BE2C (cell line): ENCODE results near the gene NDUFA6.

ENCODE experiments used
- DNase-seq: peaks from one replicate; pipeline ENCODE4 v3.0.0-alpha.2; 2020
- H3K27me3 ChIP-seq: fragments of 250-450 bp; sonication (Bioruptor Pico); 2 replicates; pipeline ENCODE4 v1.5.1; 2020; ENCODE audit warnings: mild to moderate bottlenecking
- H3K36me3 ChIP-seq: fragments of 250-450 bp; sonication (Bioruptor Pico); 2 replicates; pipeline ENCODE4 v1.5.1; 2020; ENCODE audit warnings: mild to moderate bottlenecking
- H3K4me1 ChIP-seq: fragments of 250-450 bp; sonication (Bioruptor Pico); 2 replicates; pipeline ENCODE4 v1.5.1; 2020
- H3K4me3 ChIP-seq: 2 replicates; pipeline ENCODE4 v1.5.1; 2011; ENCODE audit warnings: low read depth, low read length
- H3K9me3 ChIP-seq: fragments of 250-450 bp; sonication (Bioruptor Pico); 2 replicates; pipeline ENCODE4 v1.5.1; 2020
- TF ChIP-seq, protein P1 (sequence below): IDR thresholded peaks from 2 replicates; pipeline ENCODE4 v1.5.1; 2012; ENCODE audit warnings: mild to moderate bottlenecking, low read depth, low read length

Gene NDUFA6

DNA sequence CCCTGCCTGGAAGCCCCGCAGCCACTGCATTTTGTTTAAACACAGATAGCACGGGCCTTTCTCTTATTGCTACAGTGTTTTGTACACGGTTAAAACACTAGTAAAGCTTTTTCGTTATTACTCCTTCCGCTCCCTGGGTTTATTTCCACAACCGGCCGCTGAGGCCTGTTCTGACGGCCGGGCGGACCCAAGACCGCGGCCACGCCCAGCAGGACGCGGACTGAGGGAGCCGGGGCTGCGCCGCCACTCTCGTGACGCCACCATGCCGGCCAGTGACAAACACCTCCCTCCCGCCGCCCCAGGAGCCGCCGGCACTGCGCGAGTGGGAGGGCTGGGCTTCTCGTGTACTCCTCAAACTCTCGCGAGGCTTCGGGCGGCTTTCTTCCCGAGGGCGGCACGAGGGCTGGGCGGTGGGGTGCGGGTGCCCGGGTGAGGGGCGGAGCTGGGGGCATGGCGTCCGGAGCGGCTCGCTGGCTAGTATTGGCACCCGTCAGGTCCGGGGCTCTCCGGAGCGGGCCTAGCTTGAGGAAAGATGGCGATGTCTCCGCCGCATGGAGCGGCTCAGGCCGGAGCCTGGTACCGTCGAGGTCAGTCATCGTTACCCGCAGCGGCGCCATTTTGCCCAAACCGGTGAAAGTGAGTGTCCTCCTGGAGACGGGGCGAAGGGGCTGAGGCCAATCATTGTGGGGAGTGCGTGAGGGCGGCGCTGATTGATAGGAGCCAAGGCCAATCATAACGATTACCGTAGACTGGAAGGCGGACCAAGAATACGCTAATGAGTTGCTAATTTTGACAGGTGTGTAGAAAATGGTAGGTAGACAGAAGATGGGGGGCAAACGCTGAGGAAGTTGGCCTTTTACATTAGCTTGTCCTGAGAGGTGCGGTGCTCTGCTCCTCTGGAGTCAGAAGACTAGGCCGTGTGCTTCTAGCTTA lies 11.0 kb downstream of the NDUFA6 start, which contains the start of gene SMDT1:
TSS of gene SMDT1 (plus strand) at position 382 of the 933 bp plus-strand sequence. CDS start at position 451, 69 bp downstream.
- Histone ChIP-seq H3K4me1 (peaks cover 6% of the 10 kb centered on the region), H3K36me3 (peaks cover 30% of the 10 kb centered on the region), H3K4me3 (peak within 1 kb of the TSS; percentile 89), H3K27me3 (no peaks in the 10 kb centered on the region), H3K9me3 (no peaks in the 10 kb centered on the region)
- peak; percentile 99 for DNase-seq
- TF ChIP-seq, protein P1, sequence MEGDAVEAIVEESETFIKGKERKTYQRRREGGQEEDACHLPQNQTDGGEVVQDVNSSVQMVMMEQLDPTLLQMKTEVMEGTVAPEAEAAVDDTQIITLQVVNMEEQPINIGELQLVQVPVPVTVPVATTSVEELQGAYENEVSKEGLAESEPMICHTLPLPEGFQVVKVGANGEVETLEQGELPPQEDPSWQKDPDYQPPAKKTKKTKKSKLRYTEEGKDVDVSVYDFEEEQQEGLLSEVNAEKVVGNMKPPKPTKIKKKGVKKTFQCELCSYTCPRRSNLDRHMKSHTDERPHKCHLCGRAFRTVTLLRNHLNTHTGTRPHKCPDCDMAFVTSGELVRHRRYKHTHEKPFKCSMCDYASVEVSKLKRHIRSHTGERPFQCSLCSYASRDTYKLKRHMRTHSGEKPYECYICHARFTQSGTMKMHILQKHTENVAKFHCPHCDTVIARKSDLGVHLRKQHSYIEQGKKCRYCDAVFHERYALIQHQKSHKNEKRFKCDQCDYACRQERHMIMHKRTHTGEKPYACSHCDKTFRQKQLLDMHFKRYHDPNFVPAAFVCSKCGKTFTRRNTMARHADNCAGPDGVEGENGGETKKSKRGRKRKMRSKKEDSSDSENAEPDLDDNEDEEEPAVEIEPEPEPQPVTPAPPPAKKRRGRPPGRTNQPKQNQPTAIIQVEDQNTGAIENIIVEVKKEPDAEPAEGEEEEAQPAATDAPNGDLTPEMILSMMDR = no peak

GRCh38 chr22:42078469-42079318 lies 11.9 kb downstream of the NDUFA6 start:
- Histone ChIP-seq H3K27me3 (no peaks in the 10 kb centered on the region), H3K9me3 (no peaks in the 10 kb centered on the region), H3K36me3 (peaks cover 22% of the 10 kb centered on the region), H3K4me1 (peaks cover 6% of the 10 kb centered on the region), H3K4me3 (peak overlapping the region; percentile 89)
- TF ChIP-seq, protein P1 = no peak
- no peak for DNase-seq

GRCh38 chr22:42077486-42078125 lies 13.0 kb downstream of the NDUFA6 start:
- DNase-seq = no peak
- Histone ChIP-seq H3K4me3 (no peak overlapping the region), H3K27me3 (no peaks in the 10 kb centered on the region), H3K36me3 (peaks cover 11% of the 10 kb centered on the region), H3K4me1 (peaks cover 6% of the 10 kb centered on the region), H3K9me3 (no peaks in the 10 kb centered on the region)
- TF ChIP-seq, protein P1 = no peak

GRCh38 chr22:42076764-42077485 lies 13.6 kb downstream of the NDUFA6 start:
- H3K9me3 ChIP-seq = no peaks in the 10 kb centered on the region
- H3K36me3 ChIP-seq = peaks cover 4% of the 10 kb centered on the region
- no peak overlapping the region for H3K4me3 ChIP-seq
- no peak for DNase-seq
- no peaks in the 10 kb centered on the region for H3K27me3 ChIP-seq
- TF ChIP-seq, protein P1 = no peak
- peaks cover 6% of the 10 kb centered on the region for H3K4me1 ChIP-seq

- DNase-seq = no peak
- H3K4me3 ChIP-seq = no peak overlapping the region
- H3K9me3 ChIP-seq = no peaks in the 10 kb centered on the region
- peaks cover 9% of the 10 kb centered on the region for H3K4me1 ChIP-seq
- H3K27me3 ChIP-seq = no peaks in the 10 kb centered on the region
- H3K36me3 ChIP-seq = no peaks in the 10 kb centered on the region
- TF ChIP-seq, protein P1 = no peak
These were observed 15.5 kb downstream of the NDUFA6 start for GRCh38 chr22:42074846-42075676.
